SU-DHL-6 (cell line): ENCODE results near the gene MAN2A1.

Experiments used
- CTCF ChIP-seq: fragments of 200-600 bp; sonication (generic); IDR thresholded peaks from one replicate; pipeline ENCODE4 v1.5.1; 2017; ENCODE audit warnings: antibody characterized with exemption, mild to moderate bottlenecking, low read length, moderate library complexity; ENCODE audit not compliant: insufficient read depth, poor library complexity, severe bottlenecking
- EZH2phosphoT487 ChIP-seq: fragments of 200-600 bp; sonication (generic), shearing (Covaris generic); conservative IDR thresholded peaks from 2 replicates; pipeline ENCODE4 v1.6.1; 2018; ENCODE audit warnings: mild to moderate bottlenecking, antibody characterized with exemption, low read length, moderate library complexity, mixed read lengths

- no peak for TF ChIP-seq CTCF
- no peak for TF ChIP-seq EZH2phosphoT487
Measured at GRCh38 chr5:109700516-109701153, 10.9 kb downstream of the MAN2A1 start.
